ENCODE data around the gene PGF. TPM values are rescaled to one million over a fixed set of nuclear protein-coding genes. Genes with fewer than 3 reads are reported as not detected.

The PGF gene
- total RNA-seq, 2 experiments from 2014 or later = 0.29 to 0.56 TPM

Other genes with a start within 250 kb of the PGF start
- 10 to 100 TPM; 43.6 to 44.2 TPM for gene AREL1, start 242.5 kb downstream of the PGF start, total RNA-seq
- gene FCF1, start 242.5 kb downstream of the PGF start, total RNA-seq = 10 to 100 TPM; 53.7 to 60.5 TPM
- gene YLPM1, start 192.3 kb downstream of the PGF start, total RNA-seq = 10 to 100 TPM; 57.9 to 64.1 TPM
- under 1 TPM; 0.21 to 0.44 TPM for gene PROX2, start 79.5 kb downstream of the PGF start, total RNA-seq
- gene DLST, start 73.7 kb downstream of the PGF start, total RNA-seq = 100 to 1,000 TPM; 106 to 119 TPM
- gene RPS6KL1, start 32.3 kb downstream of the PGF start, total RNA-seq = 1 to 10 TPM; 2.5 to 3.6 TPM
- gene EIF2B2, start 47.3 kb upstream of the PGF start, total RNA-seq = 10 to 100 TPM; 47.9 to 54.0 TPM
- 10 to 100 TPM; 15.1 to 16.2 TPM for gene MLH3, start 95.9 kb upstream of the PGF start, total RNA-seq
- 10 to 100 TPM; 45.2 to 59.5 TPM for gene ACYP1, start 108.4 kb upstream of the PGF start, total RNA-seq
- gene ZC2HC1C, start 114.0 kb upstream of the PGF start, total RNA-seq = 1 to 10 TPM; 2.8 to 2.9 TPM
- gene NEK9, start 171.5 kb upstream of the PGF start, total RNA-seq = 10 to 100 TPM; 83.0 to 86.4 TPM
- gene TMED10, start 221.0 kb upstream of the PGF start, total RNA-seq = 100 to 1,000 TPM; 129 to 166 TPM